HG03095 (cell line): ENCODE results near the gene VCL.
"Not testable (repeated sequence)": the region's sequence is repeated elsewhere in the genome, so short reads cannot be mapped to it uniquely, and the experiment has no call there.

Source experiments
- ATAC-seq: cut with Tn5 transposase; IDR thresholded peaks from one replicate; pipeline ENCODE4 v1.9.1; 2021; ENCODE audit warnings: moderate library complexity; ENCODE audit not compliant: unreplicated experiment

VCL gene

GRCh38 chr10:74146980-74147379 is 149.1 kb downstream of the VCL start:
- ATAC-seq: not testable (repeated sequence)

- peak; percentile 38 for ATAC-seq
Measured at GRCh38 chr10:74150204-74150989, 152.5 kb downstream of the VCL start, which contains the start of gene AP3M1. TSS of gene AP3M1 (minus strand) at chr10:74150828. CDS start at chr10:74138379, 12,449 bp downstream.

GRCh38 chr10:74150990-74151878 is 153.3 kb downstream of the VCL start, which contains the start of gene ADK:
TSS of gene ADK (plus strand) at chr10:74151221. CDS start at chr10:74151279, 58 bp downstream.
- ATAC-seq: peak; percentile 74

- no peak for ATAC-seq
Measured at GRCh38 chr10:74151879-74152722, 154.2 kb downstream of the VCL start.

- ATAC-seq: no peak
Measured at GRCh38 chr10:74153123-74153522, 155.2 kb downstream of the VCL start.

GRCh38 chr10:74153676-74154075 is 155.8 kb downstream of the VCL start:
- no peak for ATAC-seq

GRCh38 chr10:74156919-74157289 is 159.0 kb downstream of the VCL start:
- ATAC-seq: peak; percentile 55

GRCh38 chr10:74160013-74160412 is 162.1 kb downstream of the VCL start:
- ATAC-seq: no peak

GRCh38 chr10:74163319-74164068 is 165.6 kb downstream of the VCL start:
- ATAC-seq: no peak

- ATAC-seq: no peak
Measured at GRCh38 chr10:74164716-74165529, 167.0 kb downstream of the VCL start.

- no peak for ATAC-seq
Measured at GRCh38 chr10:74165530-74165901, 167.6 kb downstream of the VCL start.

GRCh38 chr10:74167443-74167842 is 169.5 kb downstream of the VCL start:
- no peak for ATAC-seq
